ENCODE results near the gene ANGPTL3.
"Not testable (repeated sequence)": the region's sequence is repeated elsewhere in the genome, so short reads cannot be mapped to it uniquely, and the experiment has no call there.

The ANGPTL3 gene, protein sequence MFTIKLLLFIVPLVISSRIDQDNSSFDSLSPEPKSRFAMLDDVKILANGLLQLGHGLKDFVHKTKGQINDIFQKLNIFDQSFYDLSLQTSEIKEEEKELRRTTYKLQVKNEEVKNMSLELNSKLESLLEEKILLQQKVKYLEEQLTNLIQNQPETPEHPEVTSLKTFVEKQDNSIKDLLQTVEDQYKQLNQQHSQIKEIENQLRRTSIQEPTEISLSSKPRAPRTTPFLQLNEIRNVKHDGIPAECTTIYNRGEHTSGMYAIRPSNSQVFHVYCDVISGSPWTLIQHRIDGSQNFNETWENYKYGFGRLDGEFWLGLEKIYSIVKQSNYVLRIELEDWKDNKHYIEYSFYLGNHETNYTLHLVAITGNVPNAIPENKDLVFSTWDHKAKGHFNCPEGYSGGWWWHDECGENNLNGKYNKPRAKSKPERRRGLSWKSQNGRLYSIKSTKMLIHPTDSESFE

DNA sequence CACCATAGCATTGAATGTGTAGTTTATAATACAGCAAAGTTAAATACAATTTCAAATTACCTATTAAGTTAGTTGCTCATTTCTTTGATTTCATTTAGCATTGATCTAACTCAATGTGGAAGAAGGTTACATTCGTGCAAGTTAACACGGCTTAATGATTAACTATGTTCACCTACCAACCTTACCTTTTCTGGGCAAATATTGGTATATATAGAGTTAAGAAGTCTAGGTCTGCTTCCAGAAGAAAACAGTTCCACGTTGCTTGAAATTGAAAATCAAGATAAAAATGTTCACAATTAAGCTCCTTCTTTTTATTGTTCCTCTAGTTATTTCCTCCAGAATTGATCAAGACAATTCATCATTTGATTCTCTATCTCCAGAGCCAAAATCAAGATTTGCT lies at the start of gene ANGPTL3:
ANGPTL3 (plus strand) TSS at position 240 of the 400 bp plus-strand sequence; CDS start at position 287, 47 bp downstream.
- no peak within 1 kb of the TSS for H3K27ac ChIP-seq
- DNase-seq (ENCODE audit: low spot score): no peak
- no peak within 1 kb of the TSS for H3K4me3 ChIP-seq
- TF ChIP-seq, protein P1, sequence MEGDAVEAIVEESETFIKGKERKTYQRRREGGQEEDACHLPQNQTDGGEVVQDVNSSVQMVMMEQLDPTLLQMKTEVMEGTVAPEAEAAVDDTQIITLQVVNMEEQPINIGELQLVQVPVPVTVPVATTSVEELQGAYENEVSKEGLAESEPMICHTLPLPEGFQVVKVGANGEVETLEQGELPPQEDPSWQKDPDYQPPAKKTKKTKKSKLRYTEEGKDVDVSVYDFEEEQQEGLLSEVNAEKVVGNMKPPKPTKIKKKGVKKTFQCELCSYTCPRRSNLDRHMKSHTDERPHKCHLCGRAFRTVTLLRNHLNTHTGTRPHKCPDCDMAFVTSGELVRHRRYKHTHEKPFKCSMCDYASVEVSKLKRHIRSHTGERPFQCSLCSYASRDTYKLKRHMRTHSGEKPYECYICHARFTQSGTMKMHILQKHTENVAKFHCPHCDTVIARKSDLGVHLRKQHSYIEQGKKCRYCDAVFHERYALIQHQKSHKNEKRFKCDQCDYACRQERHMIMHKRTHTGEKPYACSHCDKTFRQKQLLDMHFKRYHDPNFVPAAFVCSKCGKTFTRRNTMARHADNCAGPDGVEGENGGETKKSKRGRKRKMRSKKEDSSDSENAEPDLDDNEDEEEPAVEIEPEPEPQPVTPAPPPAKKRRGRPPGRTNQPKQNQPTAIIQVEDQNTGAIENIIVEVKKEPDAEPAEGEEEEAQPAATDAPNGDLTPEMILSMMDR (IDR thresholded peaks at IDR 0.05): no peak

DNA sequence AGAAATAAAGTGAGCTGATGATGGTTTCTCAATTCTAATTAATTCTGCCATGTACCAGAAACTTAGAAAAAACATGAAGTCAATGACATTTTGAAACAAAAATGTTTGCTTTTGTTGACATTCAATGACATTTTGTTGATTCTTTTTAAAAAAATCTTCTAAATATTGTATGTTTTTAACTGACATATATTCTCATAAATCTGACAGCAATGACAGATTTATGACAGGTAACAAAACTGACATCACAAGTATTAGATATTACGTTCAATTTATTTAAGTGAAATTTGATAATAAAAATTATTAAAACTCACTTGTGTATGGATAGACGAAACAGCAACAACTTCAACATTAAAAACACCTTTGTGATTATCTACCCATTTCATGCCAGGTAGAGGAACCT lies 36.0 kb upstream of the ANGPTL3 start:
- H3K4me3 ChIP-seq: no peak overlapping the region
- DNase-seq (ENCODE audit: low spot score): no peak
- H3K27ac ChIP-seq: no peak overlapping the region
- TF ChIP-seq, protein P1 (IDR thresholded peaks at IDR 0.05): no peak

DNA sequence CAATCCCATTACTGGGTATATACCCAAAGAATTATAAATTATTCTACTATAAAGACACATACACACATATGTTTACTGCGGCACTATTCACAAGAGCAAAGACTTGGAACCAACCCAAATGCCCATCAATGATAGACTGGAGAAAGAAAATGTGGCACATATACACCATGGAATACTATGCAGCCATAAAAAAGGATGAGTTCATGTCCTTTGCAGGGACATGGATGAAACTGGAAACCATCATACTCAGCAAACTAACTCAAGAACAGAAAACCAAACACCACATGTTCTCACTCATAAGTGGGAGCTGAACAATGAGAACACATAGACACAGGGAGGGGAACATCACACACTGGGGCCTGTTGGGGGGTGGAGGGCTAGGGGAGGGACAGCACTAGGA lies 30.1 kb upstream of the ANGPTL3 start:
- DNase-seq (ENCODE audit: low spot score); H3K4me3 ChIP-seq; H3K27ac ChIP-seq: not testable (repeated sequence)

DNA sequence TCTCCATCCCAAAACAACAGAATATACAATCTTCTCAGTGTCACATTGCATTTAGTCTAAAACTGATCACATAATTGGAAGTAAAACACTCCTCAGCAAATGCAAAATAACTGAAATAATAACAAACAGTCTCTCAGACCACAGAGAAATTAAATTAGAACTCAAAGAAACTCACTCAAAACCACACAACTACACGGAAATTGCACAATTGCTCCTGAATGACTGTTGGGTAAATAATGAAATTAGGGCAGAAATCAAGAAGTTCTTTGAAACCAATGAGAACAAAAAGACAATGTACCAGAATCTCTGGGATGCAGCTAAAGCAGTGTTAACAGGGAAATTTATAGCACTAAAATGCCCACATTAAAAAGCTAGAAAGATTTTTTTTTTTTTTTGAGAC lies 29.4 kb upstream of the ANGPTL3 start:
- not testable (repeated sequence) for H3K27ac ChIP-seq; H3K4me3 ChIP-seq; DNase-seq (ENCODE audit: low spot score)

DNA sequence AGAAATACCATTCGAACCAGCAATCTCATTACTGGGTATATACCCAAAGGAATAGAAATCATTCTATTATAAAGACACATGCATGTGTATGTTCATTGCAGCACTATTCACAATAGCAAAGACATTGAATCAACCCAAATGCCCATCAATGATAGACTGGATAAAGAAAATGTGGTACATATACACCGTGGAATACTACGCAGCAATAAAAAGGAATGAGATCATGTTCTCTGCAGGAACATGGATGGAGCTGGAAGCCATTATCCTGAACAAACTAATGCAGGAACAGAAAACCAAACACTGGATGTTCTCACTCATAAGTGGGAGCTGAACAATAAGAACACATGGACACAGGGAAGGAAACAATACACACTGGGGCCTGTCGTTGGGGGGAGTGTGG lies 25.8 kb upstream of the ANGPTL3 start:
- H3K27ac ChIP-seq; H3K4me3 ChIP-seq; DNase-seq (ENCODE audit: low spot score): not testable (repeated sequence)

DNA sequence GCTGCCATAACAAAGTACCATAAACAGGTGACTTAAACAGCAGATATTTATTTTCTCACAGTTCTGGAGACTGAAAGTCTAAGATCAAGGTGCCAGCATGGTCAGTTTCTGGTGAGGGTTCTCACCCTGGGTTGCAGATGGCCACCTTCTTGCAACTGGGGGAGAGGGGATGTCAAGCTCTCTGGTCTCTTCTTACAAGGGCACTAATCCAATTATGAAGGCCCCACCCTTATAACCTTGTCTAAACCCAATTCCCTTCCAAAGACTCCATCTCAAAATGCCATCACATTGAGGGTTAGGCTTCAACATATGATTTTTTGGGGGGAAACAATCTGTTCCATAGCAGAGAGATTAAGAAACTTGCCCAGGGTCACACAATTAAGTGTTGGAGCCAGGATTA lies 24.8 kb upstream of the ANGPTL3 start:
- TF ChIP-seq, protein P1 (IDR thresholded peaks at IDR 0.05): no peak
- no peak for DNase-seq (ENCODE audit: low spot score)
- H3K4me3 ChIP-seq: no peak overlapping the region
- H3K27ac ChIP-seq: no peak overlapping the region

DNA sequence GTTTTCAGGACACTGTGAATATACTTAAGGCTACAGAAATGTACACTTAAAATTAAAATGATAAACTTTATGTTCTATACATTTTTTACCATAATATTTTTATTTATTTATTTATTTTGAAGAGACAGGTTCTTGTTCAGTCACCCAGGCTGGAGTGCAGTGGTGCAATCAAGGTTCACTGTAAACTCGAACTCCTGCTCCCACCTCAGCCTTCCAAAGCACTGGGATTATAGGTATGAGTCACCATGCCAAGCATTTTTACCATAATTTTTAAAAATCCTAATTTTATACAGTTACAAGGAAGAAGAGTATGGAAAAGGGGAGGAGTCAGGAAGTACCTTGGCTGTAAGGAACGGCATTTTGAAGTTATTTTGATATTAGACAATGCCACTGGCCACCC lies 23.6 kb upstream of the ANGPTL3 start:
- Histone ChIP-seq H3K4me3 (no peak overlapping the region), H3K27ac (no peak overlapping the region)
- TF ChIP-seq, protein P1 (IDR thresholded peaks at IDR 0.05): no peak
- no peak for DNase-seq (ENCODE audit: low spot score)

DNA sequence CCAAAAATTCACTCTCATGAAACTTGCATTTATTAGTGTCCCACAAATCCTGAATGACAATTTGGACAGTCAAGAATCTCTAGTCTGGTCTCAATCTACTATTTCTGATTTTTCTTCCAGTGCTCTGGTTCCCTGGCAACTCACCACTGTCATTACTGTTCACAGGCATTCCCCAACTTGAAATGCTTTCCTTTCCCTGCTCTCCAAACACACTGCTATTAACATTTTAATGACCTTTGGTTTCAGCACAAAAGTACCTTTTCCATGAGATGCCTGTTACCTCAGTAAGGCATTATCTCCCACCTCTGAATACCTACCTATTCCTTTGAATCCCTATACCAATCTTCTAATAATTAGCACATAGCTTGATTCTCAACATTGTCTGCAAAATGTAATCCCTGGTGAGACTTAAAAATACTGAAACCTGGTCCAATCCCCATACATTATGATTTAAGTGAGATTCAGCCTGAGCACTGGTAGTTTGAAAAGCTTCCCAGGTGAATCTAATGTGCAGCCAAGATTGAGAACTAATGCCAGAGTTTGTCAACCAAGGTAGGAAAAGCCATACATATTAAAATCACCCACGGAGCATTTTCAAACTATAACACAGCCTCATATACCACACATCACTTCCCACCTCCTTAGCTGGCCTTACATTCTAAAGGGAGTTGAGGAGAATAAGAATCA lies 11.7 kb upstream of the ANGPTL3 start:
- no peak overlapping the region for H3K4me3 ChIP-seq
- no peak overlapping the region for H3K27ac ChIP-seq
- DNase-seq (ENCODE audit: low spot score): no peak
- TF ChIP-seq, protein P1 (IDR thresholded peaks at IDR 0.05): no peak

Data from coronary artery (tissue), 2 donors.